Measurements from ENCODE around the gene OTOF.
A peak's percentile ranks its signal among the peaks of the same experiment; 100 is the strongest.

Gene OTOF

GRCh38 chr2:26503231-26503880, 25.4 kb upstream of the OTOF start:
- DNase-seq (ENCODE audit: low read depth in 2 of 3, low spot score in 2 of 3), result peak; percentile 62 to 77 (median 76)

- no peak for DNase-seq (ENCODE audit: low read depth in 2 of 3, low spot score in 2 of 3)
Measured at GRCh38 chr2:26500406-26500805, 22.5 kb upstream of the OTOF start.

GRCh38 chr2:26495705-26496297, 17.9 kb upstream of the OTOF start:
- no peak for DNase-seq (ENCODE audit: low read depth in 2 of 3, low spot score in 2 of 3)

GRCh38 chr2:26494891-26495290, 17.0 kb upstream of the OTOF start:
- DNase-seq (ENCODE audit: low read depth in 2 of 3, low spot score in 2 of 3), result no peak

- DNase-seq (ENCODE audit: low read depth in 2 of 3, low spot score in 2 of 3), result no peak
Measured at GRCh38 chr2:26494199-26494598, 16.3 kb upstream of the OTOF start.

GRCh38 chr2:26493566-26493965, 15.6 kb upstream of the OTOF start:
- no peak for DNase-seq (ENCODE audit: low read depth in 2 of 3, low spot score in 2 of 3)

GRCh38 chr2:26492749-26493515, 15.0 kb upstream of the OTOF start:
- DNase-seq (ENCODE audit: low read depth in 2 of 3, low spot score in 2 of 3), result no peak

GRCh38 chr2:26491563-26492167, 13.7 kb upstream of the OTOF start:
- DNase-seq (ENCODE audit: low read depth in 2 of 3, low spot score in 2 of 3), result no peak

GRCh38 chr2:26489213-26489850, 11.4 kb upstream of the OTOF start:
- no peak for DNase-seq (ENCODE audit: low read depth in 2 of 3, low spot score in 2 of 3)

- DNase-seq (ENCODE audit: low read depth in 2 of 3, low spot score in 2 of 3), result no peak
Measured at GRCh38 chr2:26488463-26489212, 10.7 kb upstream of the OTOF start.

GRCh38 chr2:26487192-26487591, 9.3 kb upstream of the OTOF start:
- no peak for DNase-seq (ENCODE audit: low read depth in 2 of 3, low spot score in 2 of 3)

- DNase-seq (ENCODE audit: low read depth in 2 of 3, low spot score in 2 of 3), result no peak
Measured at GRCh38 chr2:26486789-26487188, 8.9 kb upstream of the OTOF start.

- no peak for DNase-seq (ENCODE audit: low read depth in 2 of 3, low spot score in 2 of 3)
Measured at GRCh38 chr2:26485725-26486418, 7.9 kb upstream of the OTOF start.

- no peak for DNase-seq (ENCODE audit: low read depth in 2 of 3, low spot score in 2 of 3)
Measured at GRCh38 chr2:26485099-26485498, 7.2 kb upstream of the OTOF start.

- DNase-seq (ENCODE audit: low read depth in 2 of 3, low spot score in 2 of 3), result no peak
Measured at GRCh38 chr2:26484579-26484978, 6.7 kb upstream of the OTOF start.

GRCh38 chr2:26483957-26484565, 6.1 kb upstream of the OTOF start:
- DNase-seq (ENCODE audit: low read depth in 2 of 3, low spot score in 2 of 3), result no peak

GRCh38 chr2:26483516-26483915, 5.6 kb upstream of the OTOF start:
- DNase-seq (ENCODE audit: low read depth in 2 of 3, low spot score in 2 of 3), result no peak

GRCh38 chr2:26483027-26483326, 5.1 kb upstream of the OTOF start:
- no peak for DNase-seq (ENCODE audit: low read depth in 2 of 3, low spot score in 2 of 3)

GRCh38 chr2:26482211-26483026, 4.5 kb upstream of the OTOF start:
- no peak for DNase-seq (ENCODE audit: low read depth in 2 of 3, low spot score in 2 of 3)

All from activated CD8-positive, alpha-beta memory T cell treated with anti-CD3 and anti-CD28 coated beads for 48 hours (primary cell).